ENCODE measurements around the gene HOTAIR.

- TF ChIP-seq CTCF (IDR thresholded peaks at IDR 0.05) (no peak), POLR2AphosphoS5 (IDR thresholded peaks at IDR 0.05) (no peak)
Measured at GRCh38 chr12:53986686-53987483, 12.1 kb upstream of the HOTAIR start.
